Stimulated activated CD4-positive, alpha-beta T cell treated with anti-CD3 and anti-CD28 coated beads, Interleukin-2, amount 100 ng/mL, for 24 hours (primary cell): ENCODE data around the gene ISLR2.
"Not testable (repeated sequence)": the region's sequence is repeated elsewhere in the genome, so short reads cannot be mapped to it uniquely, and the experiment has no call there.

Experiments
- DNase-seq, 2 donors: peaks; one replicate each; pipeline ENCODE4 v3.0.0-alpha.2; 2020

The ISLR2 gene

DNA sequence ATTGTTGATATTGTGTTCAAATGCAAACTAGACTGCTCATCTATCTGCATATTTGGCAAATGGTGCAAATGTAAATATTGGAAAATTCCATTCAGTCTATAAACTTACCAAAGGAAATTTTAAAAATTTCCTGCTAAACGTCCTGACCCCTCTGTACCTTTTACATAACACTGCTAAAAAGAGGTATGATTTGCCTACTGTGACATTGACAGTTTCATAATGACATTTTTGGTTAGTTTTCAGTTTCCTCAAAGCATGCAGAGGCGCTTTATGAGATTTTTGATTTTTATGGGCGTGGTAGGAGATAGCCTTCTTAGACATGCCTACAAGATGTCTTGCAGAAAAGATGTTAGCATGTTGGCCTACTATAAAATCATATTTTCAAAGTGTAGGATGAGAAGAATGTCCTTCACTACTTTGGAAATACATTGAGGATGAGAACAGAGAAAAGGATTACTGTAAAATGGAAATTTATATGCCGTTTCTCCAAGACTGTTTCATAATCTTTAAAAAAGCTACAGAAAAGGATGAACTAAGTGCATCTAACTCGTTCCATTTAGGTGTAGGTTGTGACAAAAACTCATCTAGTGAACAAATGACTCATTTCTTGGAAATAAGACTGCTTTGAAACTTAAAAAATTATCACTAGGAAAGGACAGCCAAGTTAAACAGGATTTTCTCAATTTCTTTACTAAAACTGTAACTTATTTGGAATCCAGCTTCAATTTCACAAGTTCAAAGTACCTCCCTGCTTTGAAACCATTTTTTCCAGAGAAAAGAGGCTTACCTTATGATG is 28.7 kb downstream of the ISLR2 start:
- no peak for DNase-seq

GRCh38 chr15:74159773-74160172 is 29.4 kb downstream of the ISLR2 start:
- DNase-seq: no peak

DNA sequence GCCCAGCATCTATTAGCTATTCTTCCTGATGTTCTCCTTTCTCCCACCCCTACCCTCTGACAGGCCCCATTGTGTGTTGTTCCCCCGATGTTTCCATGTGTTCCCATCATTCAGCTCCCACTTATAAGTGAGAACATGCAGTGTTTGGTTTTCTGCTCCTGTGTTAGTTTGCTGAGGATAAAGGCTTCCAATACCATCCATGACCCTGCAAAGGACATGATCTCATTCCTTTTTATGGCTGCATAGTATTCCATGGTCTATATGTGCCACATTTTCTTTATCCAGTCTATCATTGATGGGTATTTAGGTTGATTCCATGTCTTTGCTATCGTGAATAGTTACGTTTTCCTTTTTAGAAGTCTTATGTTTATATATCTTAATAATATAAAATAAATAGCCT is 30.0 kb downstream of the ISLR2 start:
- DNase-seq: not testable (repeated sequence)

DNA sequence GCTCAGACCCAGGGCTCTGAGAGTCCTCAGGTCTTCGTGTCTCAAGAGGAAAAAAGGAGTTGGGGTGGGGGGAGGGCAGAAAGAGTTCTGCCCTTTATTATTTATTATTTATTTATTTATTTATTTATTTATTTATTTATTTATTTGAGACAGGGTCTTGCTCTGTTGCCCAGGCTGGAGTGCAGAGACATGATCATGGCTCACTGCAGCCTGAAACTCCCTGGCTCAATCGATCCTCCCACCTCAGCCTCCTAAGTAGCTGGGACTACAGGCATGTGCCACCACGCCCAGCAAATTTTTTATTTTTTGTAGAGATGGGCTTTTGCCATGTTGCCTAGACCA is 31.8 kb downstream of the ISLR2 start:
- not testable (repeated sequence) for DNase-seq

DNA sequence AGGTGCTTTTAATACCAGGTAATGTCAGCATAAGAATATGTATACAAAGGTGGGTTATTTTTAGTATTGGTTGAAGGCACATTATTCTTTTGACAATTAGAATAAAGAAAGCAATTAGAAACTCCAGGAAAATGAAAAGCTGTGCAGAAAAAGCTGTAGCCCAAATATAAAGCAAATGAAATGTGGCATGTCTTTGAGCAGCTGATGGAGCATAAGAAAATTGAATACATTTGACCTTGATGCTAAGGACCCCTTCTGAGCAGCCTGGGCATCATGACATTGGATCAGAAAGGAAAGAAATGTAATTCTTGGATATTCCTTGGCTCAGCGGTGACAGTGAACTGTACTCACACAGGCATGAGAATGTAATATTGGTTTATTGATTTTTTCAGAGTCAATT is 35.1 kb downstream of the ISLR2 start:
- DNase-seq: no peak

DNA sequence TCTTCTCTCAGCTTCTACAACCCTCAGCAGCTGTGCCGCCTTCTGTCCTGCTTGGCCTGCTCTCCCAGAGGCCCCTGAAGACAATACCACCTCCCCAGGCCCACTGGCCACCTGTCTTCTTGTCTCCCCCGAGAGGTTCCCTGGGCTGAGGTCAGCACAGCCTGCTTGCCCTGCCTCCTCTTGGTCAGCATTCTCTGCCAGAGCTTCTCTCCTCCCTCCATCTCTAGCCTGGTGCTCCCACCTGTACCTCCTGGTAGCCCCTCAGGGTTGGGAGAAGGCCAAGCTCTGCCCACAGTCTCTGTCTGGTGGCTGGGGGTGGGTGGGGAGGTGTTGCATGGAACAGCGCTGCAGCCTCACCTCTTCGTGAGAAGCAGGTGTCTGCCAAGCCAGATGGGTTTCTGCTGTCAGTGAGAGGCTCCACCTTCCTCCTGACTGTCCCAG is 37.5 kb downstream of the ISLR2 start:
- no peak for DNase-seq

GRCh38 chr15:74168711-74169126 is 38.3 kb downstream of the ISLR2 start:
- no peak for DNase-seq

- no peak for DNase-seq
Measured at GRCh38 chr15:74170071-74170844, 39.9 kb downstream of the ISLR2 start.

GRCh38 chr15:74170875-74171578 is 40.6 kb downstream of the ISLR2 start:
- no peak for DNase-seq

GRCh38 chr15:74171965-74172541 is 41.7 kb downstream of the ISLR2 start:
- no peak for DNase-seq

DNA sequence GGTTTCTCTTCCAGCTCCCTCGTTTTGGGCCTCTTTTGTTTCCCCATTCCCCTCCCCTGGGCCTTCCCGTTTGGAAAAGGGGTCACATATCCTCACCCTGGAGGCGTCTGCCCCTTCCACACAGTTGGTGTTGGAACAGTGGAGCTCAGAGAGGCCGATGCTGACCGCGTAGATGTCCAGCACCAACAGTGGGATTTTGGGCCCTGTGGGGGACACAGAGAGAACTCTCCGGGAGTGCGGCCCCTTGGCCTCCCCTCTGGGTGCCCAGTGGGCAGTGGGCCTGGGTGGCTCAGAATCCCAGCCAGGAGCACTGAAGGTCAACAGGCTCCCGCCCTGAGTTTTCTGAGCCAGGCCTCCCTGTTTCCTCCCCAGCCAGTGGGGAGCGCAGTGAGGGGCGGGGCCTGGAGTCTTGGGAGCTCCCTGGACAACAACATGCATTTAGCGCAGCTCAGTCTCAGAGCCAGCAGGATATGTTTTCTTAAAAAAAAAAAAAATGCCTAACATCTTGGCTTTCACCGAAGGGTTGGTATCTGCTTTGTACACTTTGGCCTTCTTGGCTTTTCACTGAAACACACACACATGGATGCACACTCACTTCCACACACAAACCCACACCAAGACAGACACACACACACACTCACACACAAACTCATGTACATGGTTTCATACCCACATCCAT is 42.5 kb downstream of the ISLR2 start:
- no peak for DNase-seq

- no peak for DNase-seq
Measured at GRCh38 chr15:74173380-74174218, 43.2 kb downstream of the ISLR2 start, which contains the start of gene ISLR. ISLR (plus strand) TSS chr15:74173710; CDS start chr15:74174859, 1,149 bp downstream.

GRCh38 chr15:74174219-74174957 is 44.0 kb downstream of the ISLR2 start:
- DNase-seq: no peak

DNA sequence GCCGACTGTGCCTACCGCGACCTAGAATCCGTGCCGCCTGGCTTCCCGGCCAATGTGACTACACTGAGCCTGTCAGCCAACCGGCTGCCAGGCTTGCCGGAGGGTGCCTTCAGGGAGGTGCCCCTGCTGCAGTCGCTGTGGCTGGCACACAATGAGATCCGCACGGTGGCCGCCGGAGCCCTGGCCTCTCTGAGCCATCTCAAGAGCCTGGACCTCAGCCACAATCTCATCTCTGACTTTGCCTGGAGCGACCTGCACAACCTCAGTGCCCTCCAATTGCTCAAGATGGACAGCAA is 44.5 kb downstream of the ISLR2 start:
- no peak for DNase-seq

DNA sequence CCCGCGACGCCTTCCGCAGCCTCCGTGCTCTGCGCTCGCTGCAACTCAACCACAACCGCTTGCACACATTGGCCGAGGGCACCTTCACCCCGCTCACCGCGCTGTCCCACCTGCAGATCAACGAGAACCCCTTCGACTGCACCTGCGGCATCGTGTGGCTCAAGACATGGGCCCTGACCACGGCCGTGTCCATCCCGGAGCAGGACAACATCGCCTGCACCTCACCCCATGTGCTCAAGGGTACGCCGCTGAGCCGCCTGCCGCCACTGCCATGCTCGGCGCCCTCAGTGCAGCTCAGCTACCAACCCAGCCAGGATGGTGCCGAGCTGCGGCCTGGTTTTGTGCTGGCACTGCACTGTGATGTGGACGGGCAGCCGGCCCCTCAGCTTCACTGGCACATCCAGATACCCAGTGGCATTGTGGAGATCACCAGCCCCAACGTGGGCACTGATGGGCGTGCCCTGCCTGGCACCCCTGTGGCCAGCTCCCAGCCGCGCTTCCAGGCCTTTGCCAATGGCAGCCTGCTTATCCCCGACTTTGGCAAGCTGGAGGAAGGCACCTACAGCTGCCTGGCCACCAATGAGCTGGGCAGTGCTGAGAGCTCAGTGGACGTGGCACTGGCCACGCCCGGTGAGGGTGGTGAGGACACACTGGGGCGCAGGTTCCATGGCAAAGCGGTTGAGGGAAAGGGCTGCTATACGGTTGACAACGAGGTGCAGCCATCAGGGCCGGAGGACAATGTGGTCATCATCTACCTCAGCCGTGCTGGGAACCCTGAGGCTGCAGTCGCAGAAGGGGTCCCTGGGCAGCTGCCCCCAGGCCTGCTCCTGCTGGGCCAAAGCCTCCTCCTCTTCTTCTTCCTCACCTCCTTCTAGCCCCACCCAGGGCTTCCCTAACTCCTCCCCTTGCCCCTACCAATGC is 45.1 kb downstream of the ISLR2 start:
- no peak for DNase-seq

- no peak for DNase-seq
Measured at GRCh38 chr15:74176262-74177214, 46.2 kb downstream of the ISLR2 start.

DNA sequence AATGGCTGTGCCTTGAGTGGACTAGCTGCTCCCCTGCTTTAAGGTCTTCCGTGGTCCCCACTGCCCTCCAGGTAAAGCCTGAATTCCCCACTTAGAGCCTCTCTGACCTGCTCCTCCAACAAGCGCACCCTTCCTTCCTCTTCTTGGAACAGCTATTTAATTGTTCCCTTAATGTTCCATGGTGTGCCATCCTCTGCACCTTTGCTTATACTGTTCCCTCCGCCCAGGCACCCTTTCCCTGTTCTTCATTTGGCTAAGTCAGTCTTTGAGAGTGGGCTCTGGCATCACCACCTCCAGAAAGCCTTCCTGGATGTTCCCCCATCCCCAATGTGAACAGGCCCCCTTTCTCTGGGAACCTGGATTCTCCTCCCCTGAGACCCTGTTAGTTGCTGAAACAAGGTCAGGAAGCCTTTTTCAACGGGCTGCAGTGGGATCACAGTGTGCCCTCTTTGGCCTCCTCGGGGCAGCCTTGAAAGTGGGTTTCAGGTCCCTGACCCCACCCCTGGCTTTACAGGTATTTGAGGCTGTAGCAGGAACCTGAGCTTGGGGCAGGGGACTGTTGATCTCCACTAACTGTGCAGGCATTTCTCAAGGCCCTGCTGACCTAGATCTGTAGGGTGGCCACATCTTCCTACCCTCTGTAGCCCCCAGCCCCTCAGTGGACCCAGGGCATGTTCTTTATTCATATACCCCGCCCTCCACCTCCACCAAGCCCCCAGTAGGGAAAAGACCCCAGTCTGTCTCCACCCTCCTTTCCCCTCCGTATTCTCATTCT is 48.1 kb downstream of the ISLR2 start:
- no peak for DNase-seq
